Heart right ventricle (tissue), 16 donors: ENCODE measurements around the gene PORCN. TPM values are rescaled to one million over a fixed set of nuclear protein-coding genes. Genes with fewer than 3 reads are reported as not detected.

Experiments
- ATAC-seq, 8 donors: fragments of 200-7000 bp; cut with Tn5 transposase; one replicate each; pipeline ENCODE4 v1.9.1; 2020; ENCODE audit warnings: mild to moderate bottlenecking in 8 of 8, moderate library complexity in 8 of 8, moderate number of reproducible peaks in 1 of 8
- DNase-seq, 2 donors: peaks; one replicate each; pipeline ENCODE4 v3.0.0-alpha.2; 2020
- H3K27ac ChIP-seq, 10 donors: fragments of 200-600 bp; sonication (generic) in 2 of 10; one replicate each; pipeline versions ENCODE4 v1.5.0 to v1.8.0; 2020 to 2022; ENCODE audit warnings: mild to moderate bottlenecking in 3 of 10
- H3K27me3 ChIP-seq, 7 donors: fragments of 200-600 bp; one replicate each; pipeline ENCODE4 v1.8.0; 2021 to 2022; ENCODE audit warnings: mild to moderate bottlenecking in 2 of 7
- H3K36me3 ChIP-seq, 9 donors: fragments of 200-600 bp; sonication (generic) in 1 of 9; one replicate each; pipeline versions ENCODE4 v1.5.0 to v1.8.0; 2020 to 2022; ENCODE audit warnings: mild to moderate bottlenecking in 2 of 9
- H3K4me1 ChIP-seq, 9 donors: fragments of 200-600 bp; sonication (generic) in 1 of 9; one replicate each; pipeline versions ENCODE4 v1.5.0 to v1.8.0; 2020 to 2022; ENCODE audit warnings: mild to moderate bottlenecking in 4 of 9
- H3K4me3 ChIP-seq, 10 donors: fragments of 200-600 bp; sonication (generic) in 2 of 10; one replicate each; pipeline versions ENCODE4 v1.5.0 to v1.8.0; 2020 to 2022; ENCODE audit warnings: mild to moderate bottlenecking in 7 of 10, moderate library complexity in 2 of 10
- H3K9me3 ChIP-seq, 11 donors: fragments of 200-600 bp in 10 of 11; sonication (generic) in 2 of 11; one replicate each; pipeline versions ENCODE4 v1.5.0 to v1.8.0; 2013 to 2022; ENCODE audit warnings: mild to moderate bottlenecking in 2 of 11, control low read depth in 1 of 11, moderate library complexity in 1 of 11
- CTCF ChIP-seq, 9 donors: fragments of 200-600 bp; sonication (generic) in 2 of 9; IDR thresholded peaks; one replicate each; pipeline versions ENCODE4 v1.5.0 to v1.8.0; 2021 to 2022; ENCODE audit warnings: antibody characterized with exemption in 9 of 9, mild to moderate bottlenecking in 5 of 9, moderate library complexity in 1 of 9
- WGBS, 2 donors: extraction: QIAGEN DNeasy Blood & Tissue Kit; methylation state at CpG; one replicate each; pipeline ENCODE4 v1.1.7; 2013; ENCODE audit warnings: inconsistent platforms in 1 of 2; 5-methylcytosine and 5-hydroxymethylcytosine counted together
- intact Hi-C, 10 donors: fragments of 100-400 bp; cut with DNase I; formaldehyde crosslinking; loops; one replicate each; pipeline versions ENCODE4 v1.11.1 to v1.14.2; 2022
- polyA plus RNA-seq, 2 donors: library from polyadenylated mRNA; stranded (reverse); fragments of 200-250 nt; gene quantifications; one replicate each; pipeline ENCODE4 v1.2.3, GENCODE V29; 2013
- total RNA-seq, 10 donors: library from RNA; stranded (reverse); fragmentation: NEBNext Ultra II Directional in 3 of 10; extraction: Animal tissue kit (Norgen Biotek cat#: 25700) in 3 of 10; gene quantifications; one replicate each; pipeline versions ENCODE4 v1.2.1 to v1.2.4, GENCODE V29; 2021 to 2023
- donor health status: Arrhythmogenic right ventricular cardiomyopathy.
- donor health status: ischemic (EF 13 %, LVEDD 7.1; RV severe dilation, severe dysfunction).
- donor health status: healthy with polysubstance abuse.
- donor health status: DM: no; HTN: yes; CAD: no.
- donor health status: DM: no; HTN: no; CAD: no.
- donor health status: ischemic (EF 25% LVEDD 6.9; RV normal size, moderate dysfunction).
- donor health status: ischemic (EF 25% LVEDD 5.7; RV mildly dilated, moderate dysfunction).
- donor health status: healthy.
- donor health status: DM: yes; HTN: yes; CAD: no.
- donor health status: Ischemic cardiomyopathy.
- donor health status: ischemic (EF 35%, LVEDD 5.7; RV mildly dilated, moderate dysfunction).
- donor health status: nonischemic (EF 11% LVEDD 7.7; RV severe dilation, severe dysfunction).
- donor health status: DM: yes; HTN: yes; CAD: no.
- donor health status: PGD.
- donor health status: ischemic (EF 29% LVEDD 5.4; RV normal size, mild dysfunction).
- donor health status: nonischemic (EF 23%, LVEDD 6.1; RV moderate dilation, normal function).

The PORCN gene
- total and polyA plus RNA-seq, 12 donors: 9.9 to 26.7 (median 13.1) TPM

GRCh38 chrX:48560056-48560455, 51.3 kb downstream of the PORCN start:
- DNase-seq: no peak
- TF ChIP-seq CTCF (IDR thresholded peaks at IDR 0.05): no peak
- Histone ChIP-seq H3K27ac (no peak overlapping the region), H3K36me3 (peaks cover 0 to 59% (median 0%) of the 10 kb centered on the region in 9 donors), H3K4me1 (peaks cover 0 to 7% (median 0%) of the 10 kb centered on the region in 9 donors), H3K27me3 (no peaks in the 10 kb centered on the region), H3K4me3 (no peak overlapping the region), H3K9me3 (no peaks in the 10 kb centered on the region)
- WGBS, 2 donors: 94 to 95% methylated on average over 14 of the region's 14 CpGs
- intact Hi-C loops: no loop called here
- ATAC-seq: no peak

- Histone ChIP-seq H3K36me3 (peaks cover 0 to 53% (median 0%) of the 10 kb centered on the region in 9 donors), H3K27me3 (no peaks in the 10 kb centered on the region), H3K4me1 (peaks cover 0 to 3% (median 0%) of the 10 kb centered on the region in 9 donors), H3K27ac (no peak overlapping the region), H3K9me3 (no peaks in the 10 kb centered on the region), H3K4me3 (no peak overlapping the region)
- no peak for TF ChIP-seq CTCF (IDR thresholded peaks at IDR 0.05)
- no peak for ATAC-seq
- 98% methylated on average over 8 to 12 of the region's 12 CpGs for WGBS, 2 donors
- no peak for DNase-seq
- intact Hi-C loops: no loop called here
These were observed 51.9 kb downstream of the PORCN start for GRCh38 chrX:48560681-48561080.

- no peak for DNase-seq
- no peak for TF ChIP-seq CTCF (IDR thresholded peaks at IDR 0.05)
- H3K27ac ChIP-seq: no peak overlapping the region
- H3K4me3 ChIP-seq: no peak overlapping the region
- peaks cover 0 to under 1% (median 0%) of the 10 kb centered on the region in 9 donors for H3K36me3 ChIP-seq
- no peak for ATAC-seq
- no peaks in the 10 kb centered on the region for H3K4me1 ChIP-seq
- no peaks in the 10 kb centered on the region for H3K27me3 ChIP-seq
- 52 to 59% methylated on average over 1 of the region's 1 CpG for WGBS, 2 donors
- intact Hi-C loops: loop anchor here in 2 of 10 donors (10.0 kb wide), 2 partner anchors 65 to 1335 kb away; partner anchors contain the start of genes PORCN (in 1 of the 2) and USP11 (in 1 of the 2)
- no peaks in the 10 kb centered on the region for H3K9me3 ChIP-seq
These were observed 61.2 kb downstream of the PORCN start for GRCh38 chrX:48569958-48570357.

Other genes with a start within 250 kb of the PORCN start
- not detected for gene SSX3, start 152.3 kb upstream of the PORCN start, total RNA-seq
- gene SSX3, start 152.3 kb upstream of the PORCN start, polyA plus RNA-seq: not detected
- not detected for gene SSX4, start 125.5 kb upstream of the PORCN start, total RNA-seq
- not detected for gene SSX4, start 125.5 kb upstream of the PORCN start, polyA plus RNA-seq
- not detected for gene SSX4B, start 97.0 kb upstream of the PORCN start, total RNA-seq
- gene SSX4B, start 97.0 kb upstream of the PORCN start, polyA plus RNA-seq: not detected
- 1 to 10 TPM in 7 of 10 donors, under 1 TPM in 3; 0.64 to 5.3 (median 1.7) TPM for gene SLC38A5, start 38.7 kb upstream of the PORCN start, total RNA-seq
- gene SLC38A5, start 38.7 kb upstream of the PORCN start, polyA plus RNA-seq: 10 to 100 TPM in 1 of 2 donors, 1 to 10 TPM in 1; 2.6 to 15.4 TPM
- gene FTSJ1, start 32.8 kb upstream of the PORCN start, total RNA-seq: 10 to 100 TPM; 11.6 to 22.8 (median 12.9) TPM
- 10 to 100 TPM; 25.2 to 46.1 TPM for gene FTSJ1, start 32.8 kb upstream of the PORCN start, polyA plus RNA-seq
- 10 to 100 TPM; 35.1 to 76.0 (median 54.2) TPM for gene EBP, start 12.8 kb downstream of the PORCN start, total RNA-seq
- 100 to 1,000 TPM in 1 of 2 donors, 10 to 100 TPM in 1; 96.9 to 128 TPM for gene EBP, start 12.8 kb downstream of the PORCN start, polyA plus RNA-seq
- gene TBC1D25, start 30.7 kb downstream of the PORCN start, total RNA-seq: 10 to 100 TPM; 14.7 to 22.6 (median 18.7) TPM
- gene TBC1D25, start 30.7 kb downstream of the PORCN start, polyA plus RNA-seq: 10 to 100 TPM in 1 of 2 donors, 1 to 10 TPM in 1; 6.1 to 11.1 TPM
- gene RBM3, start 65.5 kb downstream of the PORCN start, total RNA-seq: 100 to 1,000 TPM in 8 of 10 donors, 10 to 100 TPM in 2; 60.0 to 204 (median 111) TPM
- 100 to 1,000 TPM in 1 of 2 donors, 10 to 100 TPM in 1; 99.6 to 127 TPM for gene RBM3, start 65.5 kb downstream of the PORCN start, polyA plus RNA-seq
- gene WDR13, start 88.5 kb downstream of the PORCN start, total RNA-seq: 100 to 1,000 TPM; 121 to 176 (median 157) TPM
- gene WDR13, start 88.5 kb downstream of the PORCN start, polyA plus RNA-seq: 100 to 1,000 TPM; 292 to 352 TPM
- 10 to 100 TPM in 1 of 10 donors, 1 to 10 TPM in 8, under 1 TPM in 1; 0.86 to 14.3 (median 1.7) TPM for gene WAS, start 174.8 kb downstream of the PORCN start, total RNA-seq
- 1 to 10 TPM; 1.9 TPM for gene WAS, start 174.8 kb downstream of the PORCN start, polyA plus RNA-seq
- gene SUV39H1, start 187.7 kb downstream of the PORCN start, total RNA-seq: 1 to 10 TPM; 2.2 to 5.6 (median 3.1) TPM
- gene SUV39H1, start 187.7 kb downstream of the PORCN start, polyA plus RNA-seq: 1 to 10 TPM; 1.4 to 4.6 TPM